ENCODE results near the gene ZNF787.
A peak's percentile ranks its signal among the peaks of the same experiment; 100 is the strongest.
"Not testable (repeated sequence)": the region's sequence is repeated elsewhere in the genome, so short reads cannot be mapped to it uniquely, and the experiment has no call there.

ZNF787 gene

GRCh38 chr19:56107626-56108351 is 13.3 kb downstream of the ZNF787 start:
- peaks cover 34% of the 10 kb centered on the region for H3K4me1 ChIP-seq (ENCODE audit: insufficient read depth, low read length, severe bottlenecking)
- H3K4me3 ChIP-seq (ENCODE audit: low read depth, low read length, poor library complexity, severe bottlenecking) = no peak overlapping the region
- peaks cover 5% of the 10 kb centered on the region; the same call in 1 of the 2 replicates for H3K79me2 ChIP-seq (ENCODE audit: insufficient read depth, low read length)
- no peaks in the 10 kb centered on the region for H3K27me3 ChIP-seq (ENCODE audit: insufficient read depth, low read length)
- no peaks in the 10 kb centered on the region for H3F3A ChIP-seq (ENCODE audit: insufficient read depth, low read length)
- no peak overlapping the region for H2AFZ ChIP-seq (ENCODE audit: low read length)
- no peaks in the 10 kb centered on the region for H4K20me1 ChIP-seq (ENCODE audit: insufficient read depth, low read length)
- TF ChIP-seq EZH2 (IDR thresholded peaks at IDR 0.05; ENCODE audit: borderline replicate concordance, low read length) (no peak), CTCF (IDR thresholded peaks at IDR 0.05; ENCODE audit: low read length) (no peak)
- H3K27ac ChIP-seq (ENCODE audit: low read depth, low read length, poor library complexity, severe bottlenecking) = no peak overlapping the region
- H3K4me2 ChIP-seq (ENCODE audit: low read length) = no peak overlapping the region
- H3K9me3 ChIP-seq (ENCODE audit: low read length) = no peaks in the 10 kb centered on the region
- no peaks in the 10 kb centered on the region for H3K9me2 ChIP-seq (ENCODE audit: low read depth, low read length)
- H3K9ac ChIP-seq (ENCODE audit: low read length) = no peak overlapping the region
- H3K36me3 ChIP-seq (ENCODE audit: insufficient read depth, low read length) = no peaks in the 10 kb centered on the region; the same call in 1 of the 2 replicates

GRCh38 chr19:56106993-56107392 is 14.1 kb downstream of the ZNF787 start:
- Histone ChIP-seq H3K27me3 (ENCODE audit: insufficient read depth, low read length) (no peaks in the 10 kb centered on the region), H3K79me2 (ENCODE audit: insufficient read depth, low read length) (peaks cover 5% of the 10 kb centered on the region; the same call in 1 of the 2 replicates), H3K9me3 (ENCODE audit: low read length) (no peaks in the 10 kb centered on the region), H3K36me3 (ENCODE audit: insufficient read depth, low read length) (peaks cover 5% of the 10 kb centered on the region), H3F3A (ENCODE audit: insufficient read depth, low read length) (no peaks in the 10 kb centered on the region), H3K27ac (ENCODE audit: low read depth, low read length, poor library complexity, severe bottlenecking) (no peak overlapping the region), H3K4me3 (ENCODE audit: low read depth, low read length, poor library complexity, severe bottlenecking) (no peak overlapping the region), H3K9ac (ENCODE audit: low read length) (no peak overlapping the region), H2AFZ (ENCODE audit: low read length) (no peak overlapping the region), H3K9me2 (ENCODE audit: low read depth, low read length) (no peaks in the 10 kb centered on the region), H3K4me2 (ENCODE audit: low read length) (no peak overlapping the region), H4K20me1 (ENCODE audit: insufficient read depth, low read length) (no peaks in the 10 kb centered on the region), H3K4me1 (ENCODE audit: insufficient read depth, low read length, severe bottlenecking) (peaks cover 26% of the 10 kb centered on the region)
- TF ChIP-seq EZH2 (IDR thresholded peaks at IDR 0.05; ENCODE audit: borderline replicate concordance, low read length) = no peak
- TF ChIP-seq CTCF (IDR thresholded peaks at IDR 0.05; ENCODE audit: low read length) = no peak

- TF ChIP-seq CTCF (IDR thresholded peaks at IDR 0.05; ENCODE audit: low read length) = no peak
- no peak for TF ChIP-seq EZH2 (IDR thresholded peaks at IDR 0.05; ENCODE audit: borderline replicate concordance, low read length)
- Histone ChIP-seq H3K79me2 (ENCODE audit: insufficient read depth, low read length) (peaks cover 5% of the 10 kb centered on the region; the same call in 1 of the 2 replicates), H3F3A (ENCODE audit: insufficient read depth, low read length) (no peaks in the 10 kb centered on the region), H2AFZ (ENCODE audit: low read length) (no peak overlapping the region), H3K9me2 (ENCODE audit: low read depth, low read length) (no peaks in the 10 kb centered on the region), H3K27ac (ENCODE audit: low read depth, low read length, poor library complexity, severe bottlenecking) (no peak overlapping the region), H3K4me1 (ENCODE audit: insufficient read depth, low read length, severe bottlenecking) (peaks cover 20% of the 10 kb centered on the region), H4K20me1 (ENCODE audit: insufficient read depth, low read length) (no peaks in the 10 kb centered on the region), H3K9ac (ENCODE audit: low read length) (no peak overlapping the region), H3K4me3 (ENCODE audit: low read depth, low read length, poor library complexity, severe bottlenecking) (no peak overlapping the region), H3K36me3 (ENCODE audit: insufficient read depth, low read length) (peaks cover 11% of the 10 kb centered on the region), H3K27me3 (ENCODE audit: insufficient read depth, low read length) (no peaks in the 10 kb centered on the region), H3K4me2 (ENCODE audit: low read length) (no peak overlapping the region), H3K9me3 (ENCODE audit: low read length) (no peaks in the 10 kb centered on the region)
Measured at GRCh38 chr19:56106397-56106849, 14.7 kb downstream of the ZNF787 start.

- H3K9ac ChIP-seq (ENCODE audit: low read length); H3K9me3 ChIP-seq (ENCODE audit: low read length); H3F3A ChIP-seq (ENCODE audit: insufficient read depth, low read length); H2AFZ ChIP-seq (ENCODE audit: low read length); H3K27ac ChIP-seq (ENCODE audit: low read depth, low read length, poor library complexity, severe bottlenecking); H3K27me3 ChIP-seq (ENCODE audit: insufficient read depth, low read length); H3K9me2 ChIP-seq (ENCODE audit: low read depth, low read length); H4K20me1 ChIP-seq (ENCODE audit: insufficient read depth, low read length); H3K79me2 ChIP-seq (ENCODE audit: insufficient read depth, low read length); H3K4me3 ChIP-seq (ENCODE audit: low read depth, low read length, poor library complexity, severe bottlenecking): not testable (repeated sequence)
- H3K4me1 ChIP-seq (ENCODE audit: insufficient read depth, low read length, severe bottlenecking) = peaks cover 15% of the 10 kb centered on the region
- peaks cover 15% of the 10 kb centered on the region for H3K36me3 ChIP-seq (ENCODE audit: insufficient read depth, low read length)
- peak overlapping the region; percentile 13 for H3K4me2 ChIP-seq (ENCODE audit: low read length)
Measured at GRCh38 chr19:56105831-56106396, 15.2 kb downstream of the ZNF787 start.

All from OCI-LY1 (cell line).